Mucosa of descending colon (tissue), 3 donors: ENCODE measurements around the gene RNF168. TPM values are rescaled to one million over a fixed set of nuclear protein-coding genes. Genes with fewer than 3 reads are reported as not detected.
"Not testable (repeated sequence)": the region's sequence is repeated elsewhere in the genome, so short reads cannot be mapped to it uniquely, and the experiment has no call there.

ENCODE experiments used
- ATAC-seq: fragments of 200-7000 bp; cut with Tn5 transposase; one replicate; pipeline ENCODE4 v1.9.1; 2020; ENCODE audit warnings: mild to moderate bottlenecking, moderate library complexity
- DNase-seq, 3 donors: peaks; one replicate each; pipeline ENCODE4 v3.0.0-alpha.2; 2020
- H3K36me3 ChIP-seq: fragments of 200-600 bp; one replicate; pipeline ENCODE4 v1.8.0; 2021; ENCODE audit warnings: low read depth, mild to moderate bottlenecking
- H3K4me1 ChIP-seq: fragments of 200-600 bp; one replicate; pipeline ENCODE4 v1.8.0; 2021; ENCODE audit warnings: low read depth, mild to moderate bottlenecking
- H3K4me3 ChIP-seq: fragments of 200-600 bp; one replicate; pipeline ENCODE4 v1.8.0; 2021; ENCODE audit warnings: mild to moderate bottlenecking
- H3K9me3 ChIP-seq: fragments of 200-600 bp; one replicate; pipeline ENCODE4 v1.8.0; 2021; ENCODE audit warnings: mild to moderate bottlenecking
- CTCF ChIP-seq: fragments of 200-600 bp; IDR thresholded peaks from one replicate; pipeline ENCODE4 v1.8.0; 2022; ENCODE audit warnings: antibody characterized with exemption, mild to moderate bottlenecking
- intact Hi-C, 2 donors: fragments of 100-400 bp; cut with DNase I in 1 of 2; cut with micrococcal nuclease in 1 of 2; formaldehyde crosslinking; loops; one replicate each; pipeline versions ENCODE4 v1.11.0 to v1.11.1; 2022; cut with DNase I, micrococcal nuclease
- long read RNA-seq, 2 donors: library from polyadenylated mRNA; unstranded; transcript quantifications; one replicate each; pipeline ENCODE4 v2.0.0, GENCODE V29; 2019 to 2021
- total RNA-seq, 3 donors: library from RNA; stranded (reverse); fragmentation: NEBNext Ultra II Directional in 2 of 3; extraction: Animal tissue kit (Norgen Biotek cat#: 25700) in 2 of 3; gene quantifications; one replicate each; pipeline versions ENCODE4 v1.2.1 to v1.2.4, GENCODE V29; 2021 to 2023
- donor health status: DM: no; HTN: no; CAD: no; lungs with moderate emphysema.
- donor health status: DM: no; HTN: no; CAD: no.
- donor health status: DM: no; HTN: yes; CAD: no.

RNF168 gene
- 10 to 100 TPM; 23.7 to 29.2 (median 24.9) TPM for total RNA-seq
- long read RNA-seq, donor 1, full-length matches to known transcripts: 1 of 6 reads
- long read RNA-seq, donor 1, partial matches to known transcripts: 5 of 6 reads
- long read RNA-seq, donor 1, other reads (novel, unspliced or antisense): 0 of 6 reads
- long read RNA-seq, donor 2, partial matches to known transcripts: 9 of 20 reads
- long read RNA-seq, donor 2, other reads (novel, unspliced or antisense): 11 of 20 reads

DNA sequence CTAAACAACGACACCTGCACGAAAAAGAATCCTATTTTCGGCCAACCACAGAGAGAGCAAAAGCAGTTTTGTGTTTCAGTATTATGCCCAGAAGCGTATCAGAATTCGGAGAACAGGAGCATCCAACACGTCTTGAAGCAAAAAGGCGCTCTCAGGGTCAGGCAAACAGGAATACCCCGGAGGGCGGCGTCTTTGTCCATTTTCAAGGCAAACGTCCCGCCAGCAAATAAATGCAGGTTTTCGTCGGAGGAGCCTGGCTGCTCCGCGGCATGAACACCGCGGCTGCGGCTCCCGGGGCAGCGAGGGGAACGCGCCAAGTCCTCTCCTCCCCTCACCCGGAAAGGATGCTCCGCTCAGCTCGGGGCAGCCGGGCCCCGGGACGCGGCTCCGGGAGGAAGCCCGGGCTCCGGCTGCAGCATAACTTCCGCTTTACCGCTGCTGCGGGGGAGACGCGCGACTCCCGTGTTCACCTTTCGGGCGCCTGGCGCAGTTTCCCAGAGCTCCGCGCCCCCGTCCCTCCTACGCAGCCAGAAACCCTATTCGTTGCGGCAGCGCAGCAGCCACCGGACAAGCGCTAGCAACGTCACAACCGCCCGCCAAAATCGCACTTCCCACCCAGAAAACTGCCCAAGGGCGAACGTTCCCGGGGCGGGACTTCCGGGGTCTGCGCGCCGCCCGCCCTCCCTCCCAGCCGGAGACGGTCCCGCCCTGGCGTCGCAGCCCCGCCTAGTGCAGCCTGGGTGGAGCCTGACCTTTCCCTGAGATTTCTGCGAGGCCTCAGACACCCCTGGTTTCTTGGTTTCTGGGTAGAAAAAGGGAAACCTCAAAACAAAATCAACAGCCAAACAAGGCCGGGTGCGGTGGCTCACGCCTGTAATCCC is at the start of gene RNF168:
TSS of gene RNF168 (minus strand) at position 573 of the 881 bp plus-strand sequence. CDS start 595 bp downstream, outside the sequence.
- TF ChIP-seq CTCF: no peak
- peaks cover 6% of the 10 kb centered on the region for H3K9me3 ChIP-seq
- peak; percentile 97 for DNase-seq
- intact Hi-C loops: no loop called here
- H3K4me1 ChIP-seq: peaks cover 9% of the 10 kb centered on the region
- peak within 1 kb of the TSS; percentile 97 for H3K4me3 ChIP-seq
- no peaks in the 10 kb centered on the region for H3K36me3 ChIP-seq
- ATAC-seq: peak; percentile 90

- DNase-seq: no peak
- no peak overlapping the region for H3K4me3 ChIP-seq
- no peaks in the 10 kb centered on the region for H3K36me3 ChIP-seq
- H3K4me1 ChIP-seq: no peaks in the 10 kb centered on the region
- intact Hi-C loops: no loop called here
- no peak for TF ChIP-seq CTCF
- H3K9me3 ChIP-seq: peaks cover 16% of the 10 kb centered on the region
- ATAC-seq: no peak
Measured at GRCh38 chr3:196552253-196552652, 48.7 kb upstream of the RNF168 start.

- intact Hi-C loops, H3K4me1 ChIP-seq, H3K4me3 ChIP-seq, ATAC-seq, H3K36me3 ChIP-seq, DNase-seq: not testable (repeated sequence)
- H3K9me3 ChIP-seq: peaks cover 16% of the 10 kb centered on the region
Measured at GRCh38 chr3:196550172-196550571, 46.6 kb upstream of the RNF168 start.

DNA sequence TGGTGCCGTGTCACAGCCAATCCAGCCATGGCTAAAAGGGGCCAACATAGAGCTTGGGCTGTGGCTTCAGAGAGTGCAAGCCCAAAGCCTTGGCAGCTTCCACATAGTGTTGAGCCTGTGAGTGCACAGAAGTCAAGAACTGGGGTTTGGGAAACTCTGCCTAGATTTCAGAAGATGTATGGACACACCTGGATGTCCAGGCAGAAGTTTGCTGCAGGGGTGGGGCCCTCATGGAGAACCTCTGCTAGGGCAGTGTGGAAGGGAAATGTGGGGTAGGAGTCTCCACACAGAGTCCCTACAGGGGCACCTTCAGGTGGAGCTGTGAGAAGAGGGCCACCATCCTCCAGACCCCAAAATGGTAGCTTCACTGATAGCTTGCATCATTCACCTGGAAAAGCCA is 45.7 kb upstream of the RNF168 start:
- ATAC-seq, H3K4me3 ChIP-seq, H3K4me1 ChIP-seq, DNase-seq, intact Hi-C loops, H3K36me3 ChIP-seq: not testable (repeated sequence)
- H3K9me3 ChIP-seq: peaks cover 16% of the 10 kb centered on the region

- no peak for TF ChIP-seq CTCF
- DNase-seq (no peak), ATAC-seq (no peak)
Measured at GRCh38 chr3:196547067-196547466, 43.5 kb upstream of the RNF168 start.

GRCh38 chr3:196546537-196546936 is 43.0 kb upstream of the RNF168 start:
- ATAC-seq (no peak), DNase-seq (no peak)
- no peak for TF ChIP-seq CTCF
- Histone ChIP-seq H3K4me1 (no peaks in the 10 kb centered on the region), H3K4me3 (no peak overlapping the region), H3K36me3 (no peaks in the 10 kb centered on the region), H3K9me3 (peaks cover 16% of the 10 kb centered on the region)
- intact Hi-C loops: no loop called here

More at GRCh38 chr3:196547067-196547466, 43.5 kb upstream of the RNF168 start:
- intact Hi-C loops: no loop called here
- Histone ChIP-seq H3K9me3 (peaks cover 16% of the 10 kb centered on the region), H3K4me1 (no peaks in the 10 kb centered on the region), H3K4me3 (no peak overlapping the region), H3K36me3 (no peaks in the 10 kb centered on the region)
